ENCODE data around the gene KIAA0319L.

Gene KIAA0319L

DNA sequence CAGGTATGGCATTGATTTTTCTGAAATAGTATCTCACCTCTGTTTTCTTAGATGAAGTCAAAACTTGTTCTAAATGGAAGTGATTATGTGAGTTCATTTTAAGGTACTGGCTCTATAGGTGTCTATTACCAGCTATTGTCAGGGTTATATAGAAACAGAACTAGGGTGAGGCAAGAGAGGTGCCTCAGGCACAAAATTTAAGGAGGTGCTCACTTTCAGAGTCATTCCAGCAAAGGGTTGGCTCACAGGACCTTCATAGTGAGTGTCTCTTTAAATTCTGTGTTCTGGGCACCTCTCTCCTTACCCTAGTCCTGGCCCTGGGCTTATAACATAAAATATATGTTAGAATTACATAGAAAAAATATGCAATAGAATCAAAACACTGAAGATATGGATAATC, 49.3 kb downstream of the KIAA0319L start:
- peaks cover 31% of the 10 kb centered on the region for H3K36me3 Mint-ChIP-seq (ENCODE audit: low read depth)
- no peak overlapping the region for H3K4me3 Mint-ChIP-seq
- no peak overlapping the region for H3K27ac Mint-ChIP-seq
- no peak for DNase-seq
- H3K9me3 Mint-ChIP-seq = no peaks in the 10 kb centered on the region
- TF ChIP-seq, protein P1, sequence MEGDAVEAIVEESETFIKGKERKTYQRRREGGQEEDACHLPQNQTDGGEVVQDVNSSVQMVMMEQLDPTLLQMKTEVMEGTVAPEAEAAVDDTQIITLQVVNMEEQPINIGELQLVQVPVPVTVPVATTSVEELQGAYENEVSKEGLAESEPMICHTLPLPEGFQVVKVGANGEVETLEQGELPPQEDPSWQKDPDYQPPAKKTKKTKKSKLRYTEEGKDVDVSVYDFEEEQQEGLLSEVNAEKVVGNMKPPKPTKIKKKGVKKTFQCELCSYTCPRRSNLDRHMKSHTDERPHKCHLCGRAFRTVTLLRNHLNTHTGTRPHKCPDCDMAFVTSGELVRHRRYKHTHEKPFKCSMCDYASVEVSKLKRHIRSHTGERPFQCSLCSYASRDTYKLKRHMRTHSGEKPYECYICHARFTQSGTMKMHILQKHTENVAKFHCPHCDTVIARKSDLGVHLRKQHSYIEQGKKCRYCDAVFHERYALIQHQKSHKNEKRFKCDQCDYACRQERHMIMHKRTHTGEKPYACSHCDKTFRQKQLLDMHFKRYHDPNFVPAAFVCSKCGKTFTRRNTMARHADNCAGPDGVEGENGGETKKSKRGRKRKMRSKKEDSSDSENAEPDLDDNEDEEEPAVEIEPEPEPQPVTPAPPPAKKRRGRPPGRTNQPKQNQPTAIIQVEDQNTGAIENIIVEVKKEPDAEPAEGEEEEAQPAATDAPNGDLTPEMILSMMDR (IDR thresholded peaks at IDR 0.05) = no peak
- no peaks in the 10 kb centered on the region for H3K4me1 Mint-ChIP-seq
- H3K27me3 Mint-ChIP-seq (ENCODE audit: low read depth, poor library complexity) = no peaks in the 10 kb centered on the region

DNA sequence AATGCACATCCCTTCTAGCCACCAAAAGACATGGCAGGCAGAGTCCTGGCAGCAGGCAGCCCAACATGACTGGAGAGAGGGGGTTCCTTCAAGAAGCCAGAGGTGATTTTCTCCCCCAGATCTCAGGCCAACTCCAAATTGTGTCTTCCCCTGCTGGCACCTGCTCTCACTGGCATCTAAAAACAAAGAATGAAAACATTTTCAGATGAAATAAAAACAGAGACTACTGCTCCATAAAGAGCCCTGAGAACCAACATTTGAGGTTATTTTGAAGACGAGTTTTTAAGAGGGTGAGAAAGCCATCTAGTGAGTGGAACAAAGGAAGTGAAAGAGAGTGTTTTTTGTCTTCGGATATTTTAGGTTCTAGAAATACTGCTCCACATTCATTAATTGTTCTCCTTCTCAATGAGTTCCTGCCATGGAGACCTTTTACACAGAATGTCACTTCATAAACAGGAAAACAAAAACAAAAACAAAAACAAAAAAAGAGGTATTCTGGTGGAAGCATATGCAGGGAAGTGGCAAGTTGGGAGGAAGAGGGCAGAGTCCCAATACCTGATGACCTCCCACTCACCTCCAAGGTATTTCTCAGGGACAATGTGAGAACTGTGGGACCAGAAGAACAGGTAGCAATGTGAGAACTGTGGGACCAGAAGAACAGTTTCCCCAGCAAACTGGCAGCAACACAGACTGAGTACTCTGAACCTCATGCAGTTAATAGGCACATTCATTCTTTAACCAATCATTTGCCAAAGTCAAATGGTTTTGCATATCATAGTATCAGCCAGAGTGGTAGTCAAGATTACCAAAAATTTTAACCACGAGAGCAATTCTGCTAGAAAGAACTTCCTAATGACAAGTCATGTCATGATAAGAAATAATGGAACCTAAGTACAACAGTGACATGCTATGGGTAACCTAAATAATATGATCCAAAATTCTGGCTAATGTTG, 50.0 kb downstream of the KIAA0319L start:
- no peak for DNase-seq

DNA sequence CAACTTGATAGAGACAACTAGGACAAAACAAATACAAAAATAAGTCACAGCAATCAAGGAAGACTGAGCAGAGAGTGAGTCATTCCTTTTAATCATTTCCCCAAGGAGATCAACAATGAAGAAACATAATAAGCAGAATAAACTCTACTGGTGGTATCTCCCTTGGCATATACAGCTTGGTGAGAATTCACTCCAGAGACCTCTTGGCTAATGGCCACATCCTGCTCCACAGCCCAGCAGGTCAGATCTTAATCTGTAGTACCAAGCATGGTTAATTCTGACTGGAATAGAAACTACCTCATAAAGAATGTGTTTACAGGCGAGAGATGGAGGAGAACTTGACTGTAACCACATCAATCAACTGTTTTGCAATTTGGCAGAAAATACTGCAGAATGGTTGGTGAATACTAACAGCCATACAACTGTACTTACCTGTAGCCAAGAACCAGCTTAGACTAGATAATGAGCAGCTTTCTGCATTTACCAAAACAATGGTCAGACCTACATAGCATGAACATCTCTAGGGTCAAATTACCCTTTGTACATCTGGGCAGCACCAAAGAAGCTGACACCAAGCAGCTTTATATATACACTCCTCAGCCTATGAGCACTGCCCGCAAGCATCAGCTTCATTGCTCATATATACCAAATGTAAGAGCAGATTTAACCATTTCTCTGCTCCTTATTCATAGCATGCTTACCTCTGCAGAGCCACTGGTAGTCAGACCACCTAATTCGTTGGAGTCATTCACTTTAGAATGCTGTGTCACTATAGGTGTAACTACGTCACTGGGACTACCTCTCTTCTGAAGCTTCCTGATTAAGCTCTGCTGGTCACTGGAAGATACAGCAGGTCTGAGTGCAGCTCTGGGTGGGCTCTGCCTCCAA, 51.0 kb downstream of the KIAA0319L start:
- peaks cover 31% of the 10 kb centered on the region for H3K36me3 Mint-ChIP-seq (ENCODE audit: low read depth)
- no peaks in the 10 kb centered on the region for H3K9me3 Mint-ChIP-seq
- H3K4me1 Mint-ChIP-seq = no peaks in the 10 kb centered on the region
- no peak overlapping the region for H3K27ac Mint-ChIP-seq
- TF ChIP-seq, protein P1 (IDR thresholded peaks at IDR 0.05) = no peak
- H3K27me3 Mint-ChIP-seq (ENCODE audit: low read depth, poor library complexity) = no peaks in the 10 kb centered on the region
- no peak for DNase-seq
- no peak overlapping the region for H3K4me3 Mint-ChIP-seq

More for the DNA sequence above, 50.0 kb downstream of the KIAA0319L start:
- Mint-ChIP-seq H3K4me1 (no peaks in the 10 kb centered on the region), H3K27me3 (ENCODE audit: low read depth, poor library complexity) (no peaks in the 10 kb centered on the region), H3K4me3 (no peak overlapping the region), H3K9me3 (no peaks in the 10 kb centered on the region), H3K36me3 (ENCODE audit: low read depth) (peaks cover 34% of the 10 kb centered on the region), H3K27ac (no peak overlapping the region)
- TF ChIP-seq, protein P1 (IDR thresholded peaks at IDR 0.05) = no peak

DNA sequence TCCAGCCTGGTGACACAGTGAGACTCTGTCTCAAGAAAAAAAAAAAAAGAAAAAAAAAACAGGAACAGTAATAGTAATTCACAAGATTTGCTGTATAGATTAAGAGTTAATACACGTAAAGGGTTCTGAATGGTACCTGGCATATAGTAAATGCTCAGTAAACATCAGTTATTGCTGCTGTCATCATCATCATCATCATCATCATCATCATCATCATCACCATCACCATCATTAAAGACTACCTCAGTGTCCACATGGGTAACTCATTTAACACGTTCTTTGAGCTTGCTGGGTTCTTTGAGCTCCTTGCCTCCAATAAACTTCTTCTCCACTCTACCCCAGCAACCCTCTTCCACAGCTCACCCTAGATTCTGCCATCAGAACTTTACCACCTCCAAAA, 55.0 kb downstream of the KIAA0319L start:
- no peak overlapping the region for H3K27ac Mint-ChIP-seq
- no peaks in the 10 kb centered on the region for H3K4me1 Mint-ChIP-seq
- H3K4me3 Mint-ChIP-seq = no peak overlapping the region
- no peaks in the 10 kb centered on the region for H3K27me3 Mint-ChIP-seq (ENCODE audit: low read depth, poor library complexity)
- no peaks in the 10 kb centered on the region for H3K9me3 Mint-ChIP-seq
- DNase-seq = no peak
- peaks cover 36% of the 10 kb centered on the region for H3K36me3 Mint-ChIP-seq (ENCODE audit: low read depth)
- TF ChIP-seq, protein P1 (IDR thresholded peaks at IDR 0.05) = no peak

DNA sequence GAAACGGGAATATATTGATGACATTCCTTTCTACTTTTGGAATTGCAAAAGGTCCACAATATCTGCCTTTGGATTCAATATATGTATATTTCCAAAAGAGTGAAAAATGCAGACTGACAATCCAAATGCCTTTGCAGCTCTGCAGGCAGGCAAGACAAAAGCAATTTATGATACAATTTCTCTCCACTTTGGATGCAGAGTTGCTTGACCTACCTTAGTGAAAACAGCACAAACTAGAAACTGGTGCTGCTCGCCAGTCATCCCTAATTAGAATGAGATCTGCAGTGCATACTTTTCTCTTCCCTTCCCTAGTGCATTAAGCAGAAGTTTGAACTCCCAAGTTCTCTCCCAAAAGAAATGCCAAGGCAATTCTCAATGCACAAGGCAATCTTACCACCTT, 56.8 kb downstream of the KIAA0319L start:
- Mint-ChIP-seq H3K9me3 (no peaks in the 10 kb centered on the region), H3K27ac (peak overlapping the region; percentile 7), H3K36me3 (ENCODE audit: low read depth) (peaks cover 37% of the 10 kb centered on the region), H3K27me3 (ENCODE audit: low read depth, poor library complexity) (no peaks in the 10 kb centered on the region), H3K4me1 (no peaks in the 10 kb centered on the region), H3K4me3 (no peak overlapping the region)
- DNase-seq = no peak
- TF ChIP-seq, protein P1 (IDR thresholded peaks at IDR 0.05) = no peak

Data from nephron progenitor cell (in vitro differentiated cells).